SK-N-SH (cell line): ENCODE results near the gene CTRB1.
A peak's percentile ranks its signal among the peaks of the same experiment; 100 is the strongest.

Experiments
- CTCF ChIP-seq: fragments of 200-600 bp; sonication (generic); IDR thresholded peaks from 2 replicates; pipeline ENCODE4 v1.6.1; 2017; ENCODE audit warnings: antibody characterized with exemption, mild to moderate bottlenecking, moderate library complexity
- EP300 ChIP-seq, 2 experiments: IDR thresholded peaks; 2 replicates each; pipeline versions ENCODE4 v1.4.0 to v1.6.1; 2012; ENCODE audit warnings: borderline replicate concordance in 1 of 2, low read depth in 1 of 2, low read length in 1 of 2
- EZH2phosphoT487 ChIP-seq: fragments of 200-600 bp; sonication (generic); IDR thresholded peaks from 2 replicates; pipeline ENCODE4 v1.6.1; 2017; ENCODE audit warnings: low read depth, mixed run types, mild to moderate bottlenecking, antibody characterized with exemption, moderate library complexity, borderline replicate concordance
- FOXJ3 ChIP-seq: sonication (generic); formaldehyde crosslinking; IDR thresholded peaks from 2 replicates; pipeline ENCODE4 v1.5.1; 2020; ENCODE audit warnings: mild to moderate bottlenecking, missing genetic modification reagents
- JUND ChIP-seq: IDR thresholded peaks from 2 replicates; pipeline ENCODE4 v1.4.0; 2012
- MEF2A ChIP-seq: IDR thresholded peaks from 2 replicates; pipeline ENCODE4 v1.4.0; 2012; ENCODE audit warnings: low read depth, borderline replicate concordance
- MXI1 ChIP-seq: IDR thresholded peaks from 2 replicates; pipeline ENCODE4 v1.6.1; 2012; ENCODE audit warnings: mild to moderate bottlenecking, low read depth, low read length, improper control_type of control experiment
- PBX3 ChIP-seq: IDR thresholded peaks from 2 replicates; pipeline ENCODE4; 2012
- RAD21 ChIP-seq: IDR thresholded peaks from 2 replicates; pipeline ENCODE4 v1.6.1; 2012; ENCODE audit warnings: mild to moderate bottlenecking, low read length
- REST ChIP-seq: IDR thresholded peaks from 2 replicates; pipeline ENCODE4 v1.6.1; 2012; ENCODE audit warnings: mild to moderate bottlenecking, low read depth, low read length, moderate library complexity
- SIN3A ChIP-seq: IDR thresholded peaks from 2 replicates; pipeline ENCODE4 v1.6.1; 2012; ENCODE audit warnings: low read depth, mild to moderate bottlenecking, low read length, moderate library complexity, borderline replicate concordance
- TAF1 ChIP-seq: IDR thresholded peaks from 2 replicates; pipeline ENCODE4 v1.6.1; 2012; ENCODE audit warnings: low read depth, mild to moderate bottlenecking, low read length, moderate library complexity, borderline replicate concordance
- USF1 ChIP-seq: IDR thresholded peaks from 2 replicates; pipeline ENCODE4 v1.4.0; 2012; ENCODE audit warnings: low read depth, borderline replicate concordance

GRCh38 chr16:75267631-75268264 lies 49.0 kb downstream of the CTRB1 start:
- TF ChIP-seq PBX3 (peak; percentile 29; the same call in 1 of the 2 replicates), SIN3A (no peak), EP300 (IDR thresholded peaks at IDR 0.05; ENCODE audit: borderline replicate concordance in 1 of 2, low read depth in 1 of 2, low read length in 1 of 2) (no peak), CTCF (no peak), RAD21 (no peak), REST (no peak), EZH2phosphoT487 (no peak), JUND (peak; percentile 82), TAF1 (no peak), MXI1 (no peak), FOXJ3 (CRISPR knock-in tag) (no peak), MEF2A (no peak), USF1 (no peak)
